HUES48 (cell line): ENCODE results near the gene MYL11.

Source experiments
- H3K27ac ChIP-seq: one replicate; pipeline ENCODE4 v1.7.0; 2013; ENCODE audit warnings: low read depth, low read length, inconsistent platforms
- H3K27me3 ChIP-seq: 2 replicates; pipeline ENCODE4 v1.6.1; 2013; ENCODE audit warnings: mild to moderate bottlenecking, low read length; ENCODE audit not compliant: control insufficient read depth, insufficient read depth
- H3K36me3 ChIP-seq: 2 replicates; pipeline ENCODE4 v1.6.1; 2013; ENCODE audit warnings: low read length; ENCODE audit not compliant: control insufficient read depth, insufficient read depth
- H3K4me1 ChIP-seq: 2 replicates; pipeline ENCODE4 v1.6.1; 2013; ENCODE audit warnings: mild to moderate bottlenecking, low read length; ENCODE audit not compliant: control insufficient read depth, insufficient read depth
- H3K4me3 ChIP-seq: 2 replicates; pipeline ENCODE4 v1.5.1; 2013; ENCODE audit warnings: mild to moderate bottlenecking, low read depth, low read length
- H3K9ac ChIP-seq: 2 replicates; pipeline ENCODE4 v1.6.1; 2013; ENCODE audit warnings: mild to moderate bottlenecking, low read depth, low read length, moderate library complexity
- H3K9me3 ChIP-seq: 2 replicates; pipeline ENCODE4 v1.6.1; 2013; ENCODE audit warnings: low read length; ENCODE audit not compliant: control insufficient read depth, insufficient read depth

Gene MYL11

DNA sequence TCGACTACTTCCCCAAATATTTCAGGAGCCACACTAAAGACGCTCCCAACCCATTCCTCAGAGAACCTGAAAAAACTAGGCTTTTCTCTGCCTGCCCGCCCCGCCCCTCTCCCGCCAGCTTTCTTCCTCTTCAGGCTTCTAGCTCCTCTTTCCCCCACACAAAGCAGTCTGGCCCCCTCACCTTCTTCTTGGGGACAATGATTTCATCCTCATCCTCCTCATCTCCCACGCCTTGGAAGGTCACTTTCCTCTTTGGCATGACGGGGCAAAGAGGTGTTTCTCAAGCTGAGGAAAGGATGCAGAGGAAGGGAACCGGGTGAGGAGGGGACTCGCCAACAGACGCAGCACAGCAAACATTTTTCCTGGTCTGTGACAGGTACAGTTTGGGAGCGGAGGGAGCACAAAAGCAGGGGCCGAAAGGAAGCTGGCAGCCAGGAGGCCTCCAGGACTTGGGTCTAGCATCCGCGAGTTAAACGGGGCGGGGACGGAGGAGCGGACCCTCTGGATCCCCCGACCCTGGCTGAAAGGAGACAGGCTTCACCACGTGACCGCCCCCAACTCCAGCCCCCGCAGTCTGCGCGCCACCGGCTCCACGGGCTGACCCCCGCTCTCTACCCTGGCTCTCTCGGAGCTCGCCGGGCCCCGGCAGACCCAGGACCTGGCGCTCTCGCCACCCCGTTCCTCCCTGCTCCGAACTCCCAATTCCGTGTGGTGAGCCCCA lies 20.0 kb upstream of the MYL11 start:
- Histone ChIP-seq H3K4me1 (peaks cover 7% of the 10 kb centered on the region; the same call in 1 of the 2 replicates), H3K9me3 (no peaks in the 10 kb centered on the region), H3K36me3 (peaks cover 65% of the 10 kb centered on the region), H3K27ac (peak overlapping the region; percentile 97), H3K4me3 (peak overlapping the region; percentile 90), H3K27me3 (no peaks in the 10 kb centered on the region), H3K9ac (peak overlapping the region; percentile 93)

DNA sequence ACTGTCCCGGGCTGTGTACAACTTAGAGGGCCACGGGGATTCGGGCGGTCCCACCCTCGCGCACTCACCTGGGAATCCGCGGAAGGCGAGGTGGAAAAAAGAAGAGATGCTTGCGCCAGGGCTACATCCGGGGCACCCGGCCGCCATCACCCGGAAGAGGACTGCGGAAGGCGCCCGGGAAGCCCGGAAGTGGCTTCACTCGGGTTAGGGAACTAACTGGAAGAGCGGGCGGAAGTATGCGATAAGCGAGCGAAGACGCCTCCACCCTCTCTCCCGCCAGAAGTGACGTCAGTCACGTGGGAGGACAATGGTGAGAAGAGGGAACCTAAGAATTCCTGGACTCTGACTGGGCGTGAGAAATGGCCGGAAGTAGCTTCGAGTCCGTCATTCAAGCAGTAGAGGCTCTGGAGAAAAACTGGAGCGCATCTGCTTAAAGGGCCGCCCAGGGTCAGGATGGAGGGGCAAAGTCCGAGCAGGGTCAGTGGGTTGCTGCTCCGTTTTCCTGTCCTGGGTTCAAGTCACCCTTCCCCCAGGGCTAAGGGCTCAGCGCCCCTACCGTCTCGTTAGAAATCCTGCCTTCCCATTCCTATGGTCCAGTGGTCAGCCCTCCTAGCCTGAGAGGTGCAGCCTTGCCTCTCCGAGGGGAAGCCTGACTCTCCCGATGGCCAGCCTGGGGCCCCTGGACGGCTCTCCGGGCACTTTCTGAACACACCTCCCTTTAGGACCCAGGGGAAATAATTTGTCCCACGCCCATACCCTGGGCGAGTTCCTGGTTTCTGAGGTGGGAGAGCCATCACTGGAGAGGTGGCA lies 19.3 kb upstream of the MYL11 start, which contains the start of gene CD2BP2:
Gene CD2BP2, minus strand, starts transcription at position 165 of the 810 bp plus-strand sequence. CDS start 627 bp downstream, outside the sequence.
- H3K9me3 ChIP-seq = no peaks in the 10 kb centered on the region
- peak within 1 kb of the TSS; percentile 93 for H3K9ac ChIP-seq
- no peaks in the 10 kb centered on the region for H3K27me3 ChIP-seq
- peaks cover 57% of the 10 kb centered on the region for H3K36me3 ChIP-seq
- H3K27ac ChIP-seq = peak within 1 kb of the TSS; percentile 97
- peaks cover 7% of the 10 kb centered on the region; the same call in 1 of the 2 replicates for H3K4me1 ChIP-seq
- H3K4me3 ChIP-seq = peak within 1 kb of the TSS; percentile 90

DNA sequence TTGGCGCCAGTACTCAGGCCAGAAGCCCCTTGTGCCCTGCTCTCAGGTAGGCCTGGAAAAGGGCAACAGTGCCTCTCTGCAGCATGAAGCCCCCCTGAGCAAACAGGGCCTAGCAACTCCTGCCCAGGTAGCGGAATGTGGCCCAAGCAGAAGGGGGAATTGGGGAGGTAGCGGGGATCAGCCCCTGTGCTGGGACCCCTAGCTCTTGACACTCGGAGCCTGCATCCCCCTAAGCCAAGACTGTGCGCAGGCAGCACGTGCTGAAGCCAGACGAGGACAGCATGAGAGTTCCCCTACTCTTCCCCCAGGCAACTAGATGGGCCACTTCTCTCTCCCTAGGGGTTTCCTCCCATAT lies 18.7 kb upstream of the MYL11 start:
- H3K9ac ChIP-seq = peak overlapping the region; percentile 93
- H3K27me3 ChIP-seq = no peaks in the 10 kb centered on the region
- peak overlapping the region; percentile 90 for H3K4me3 ChIP-seq
- H3K9me3 ChIP-seq = no peaks in the 10 kb centered on the region
- peaks cover 51% of the 10 kb centered on the region for H3K36me3 ChIP-seq
- peaks cover 7% of the 10 kb centered on the region; the same call in 1 of the 2 replicates for H3K4me1 ChIP-seq
- peak overlapping the region; percentile 97 for H3K27ac ChIP-seq

DNA sequence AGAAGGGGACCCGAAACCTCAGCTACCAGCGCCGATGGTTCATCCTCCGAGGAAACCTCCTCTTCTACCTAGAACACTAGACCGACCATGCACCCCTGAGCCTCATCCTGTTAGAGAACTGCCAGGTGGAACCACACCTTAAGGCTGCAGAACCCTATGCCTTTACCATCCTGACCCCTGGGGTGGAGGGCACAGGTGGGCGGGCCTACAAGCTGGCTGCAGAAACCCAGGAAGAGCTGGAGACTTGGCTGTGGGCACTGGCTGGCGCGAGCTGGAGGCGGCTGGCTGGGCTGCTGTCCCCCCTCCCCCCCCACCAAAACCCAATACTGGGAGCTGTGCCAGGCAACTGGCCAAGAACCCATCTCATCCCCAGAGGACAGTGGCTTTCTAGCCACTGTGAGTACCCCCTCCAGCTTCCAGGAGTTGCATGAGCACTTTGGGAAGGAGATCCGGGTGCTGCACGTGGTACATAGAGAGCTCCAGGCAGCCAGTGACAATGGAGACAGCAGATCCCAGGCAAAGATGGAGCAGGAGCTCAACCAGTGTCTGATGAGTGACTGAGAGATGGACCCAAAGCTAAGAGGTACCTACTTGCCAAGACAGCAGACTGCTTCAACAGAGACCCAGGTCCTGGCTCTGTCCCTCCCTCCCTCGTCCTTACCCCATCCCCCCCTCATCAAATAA lies 18.1 kb upstream of the MYL11 start:
- H3K36me3 ChIP-seq = peaks cover 45% of the 10 kb centered on the region
- no peak overlapping the region for H3K9ac ChIP-seq
- peak overlapping the region; percentile 97 for H3K27ac ChIP-seq
- peak overlapping the region; percentile 90 for H3K4me3 ChIP-seq
- H3K4me1 ChIP-seq = peaks cover 7% of the 10 kb centered on the region; the same call in 1 of the 2 replicates
- H3K9me3 ChIP-seq = no peaks in the 10 kb centered on the region
- no peaks in the 10 kb centered on the region for H3K27me3 ChIP-seq

DNA sequence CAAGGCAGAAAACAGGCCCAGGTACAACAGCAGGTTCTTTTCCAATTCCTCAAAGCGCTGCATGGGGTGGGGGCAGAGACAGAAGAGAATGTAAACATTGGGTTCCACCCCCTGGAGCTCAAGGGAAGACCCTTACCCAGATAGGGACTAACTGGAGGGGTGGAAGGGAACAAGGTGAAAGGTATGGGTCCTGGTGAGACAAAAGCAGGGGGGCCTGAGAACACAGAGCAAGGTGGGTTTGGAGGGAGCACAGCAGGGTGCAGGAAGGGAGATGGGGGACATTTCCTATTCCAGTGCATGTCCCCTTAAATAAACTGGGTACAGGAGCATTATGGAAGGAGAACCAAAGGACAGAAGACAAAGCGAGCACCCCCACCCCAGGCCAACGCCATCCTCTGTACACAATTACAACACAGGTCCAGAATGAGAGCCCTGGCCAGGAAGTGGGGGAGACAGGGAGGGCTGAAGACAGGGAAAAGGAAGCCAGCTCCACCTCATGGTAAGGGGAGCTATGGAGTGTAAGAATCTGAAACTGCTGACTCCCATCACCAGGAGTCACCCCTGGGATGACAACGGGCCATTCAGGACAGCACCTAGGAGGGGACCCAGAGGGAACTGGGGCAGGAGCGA lies 17.4 kb upstream of the MYL11 start:
- H3K27ac ChIP-seq = no peak overlapping the region
- peaks cover 40% of the 10 kb centered on the region for H3K36me3 ChIP-seq

DNA sequence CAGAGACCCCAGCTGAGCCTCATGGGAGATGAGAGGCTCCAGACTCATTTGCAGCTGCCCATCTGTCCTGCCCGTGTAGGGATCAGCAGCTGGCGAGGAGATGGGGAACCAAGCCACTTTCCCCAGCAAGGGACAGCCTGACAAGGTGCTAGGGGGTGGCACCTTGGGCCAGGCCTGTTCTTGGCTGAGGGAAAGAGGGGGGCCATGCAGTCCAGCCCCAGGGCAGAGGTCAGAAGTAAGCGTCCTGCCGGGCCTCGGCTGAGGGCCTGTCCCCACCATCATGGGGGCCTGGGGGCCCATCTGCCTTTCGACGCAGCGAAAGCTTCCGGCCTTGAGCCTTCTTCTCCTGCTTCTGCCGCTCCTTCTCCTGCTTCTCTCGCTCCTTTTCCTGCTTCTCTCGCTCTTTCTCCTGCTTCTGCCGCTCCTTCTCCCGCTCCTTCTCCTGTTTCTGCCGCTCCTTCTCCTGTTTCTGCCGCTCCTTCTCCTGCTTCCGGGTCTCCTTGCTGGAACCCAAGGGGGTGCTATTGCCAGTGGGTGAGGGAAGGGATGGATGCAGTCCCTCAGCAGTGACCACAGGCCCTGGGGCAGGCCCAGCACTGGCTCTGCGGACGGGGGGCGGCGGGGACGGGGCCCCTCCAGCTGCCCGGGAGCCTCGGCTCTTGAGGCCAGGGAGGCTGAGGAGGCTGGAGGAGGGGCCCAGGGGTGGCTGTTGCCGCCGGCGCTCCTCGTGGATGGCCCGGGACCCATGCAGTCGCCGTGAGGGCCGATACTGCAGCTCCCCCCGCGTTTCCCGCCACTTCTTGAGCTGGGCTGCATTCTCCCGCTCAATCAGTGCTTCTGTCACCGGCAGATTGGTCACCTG lies 16.7 kb upstream of the MYL11 start:
- Histone ChIP-seq H3K4me1 (peaks cover 7% of the 10 kb centered on the region; the same call in 1 of the 2 replicates), H3K9ac (no peak overlapping the region), H3K36me3 (peaks cover 34% of the 10 kb centered on the region), H3K27me3 (no peaks in the 10 kb centered on the region), H3K9me3 (no peaks in the 10 kb centered on the region), H3K27ac (no peak overlapping the region), H3K4me3 (no peak overlapping the region)

More for the DNA sequence above, 17.4 kb upstream of the MYL11 start:
- Histone ChIP-seq H3K4me1 (peaks cover 7% of the 10 kb centered on the region; the same call in 1 of the 2 replicates), H3K27me3 (no peaks in the 10 kb centered on the region), H3K4me3 (no peak overlapping the region), H3K9ac (no peak overlapping the region), H3K9me3 (no peaks in the 10 kb centered on the region)

DNA sequence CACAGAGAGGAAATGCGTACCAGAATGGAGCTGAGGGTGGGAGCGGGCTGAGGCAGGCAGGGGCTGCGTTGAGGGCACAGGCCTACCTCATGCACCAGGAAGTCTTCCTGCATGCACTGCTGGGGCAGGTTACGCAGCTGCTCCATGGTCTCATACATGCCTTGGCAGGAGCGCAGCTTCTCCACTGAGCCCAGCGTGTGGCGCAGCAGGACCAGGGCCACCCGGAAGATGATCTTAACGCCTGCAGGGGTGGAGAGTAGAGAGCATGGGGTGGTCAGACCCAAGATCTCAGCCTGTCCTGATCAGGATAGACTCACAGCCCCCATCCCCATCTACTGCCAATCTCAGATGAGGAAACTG lies 16.0 kb upstream of the MYL11 start:
- peaks cover 7% of the 10 kb centered on the region; the same call in 1 of the 2 replicates for H3K4me1 ChIP-seq
- H3K27ac ChIP-seq = no peak overlapping the region
- H3K4me3 ChIP-seq = no peak overlapping the region
- no peaks in the 10 kb centered on the region for H3K27me3 ChIP-seq
- H3K9me3 ChIP-seq = no peaks in the 10 kb centered on the region
- H3K36me3 ChIP-seq = peaks cover 28% of the 10 kb centered on the region
- no peak overlapping the region for H3K9ac ChIP-seq

DNA sequence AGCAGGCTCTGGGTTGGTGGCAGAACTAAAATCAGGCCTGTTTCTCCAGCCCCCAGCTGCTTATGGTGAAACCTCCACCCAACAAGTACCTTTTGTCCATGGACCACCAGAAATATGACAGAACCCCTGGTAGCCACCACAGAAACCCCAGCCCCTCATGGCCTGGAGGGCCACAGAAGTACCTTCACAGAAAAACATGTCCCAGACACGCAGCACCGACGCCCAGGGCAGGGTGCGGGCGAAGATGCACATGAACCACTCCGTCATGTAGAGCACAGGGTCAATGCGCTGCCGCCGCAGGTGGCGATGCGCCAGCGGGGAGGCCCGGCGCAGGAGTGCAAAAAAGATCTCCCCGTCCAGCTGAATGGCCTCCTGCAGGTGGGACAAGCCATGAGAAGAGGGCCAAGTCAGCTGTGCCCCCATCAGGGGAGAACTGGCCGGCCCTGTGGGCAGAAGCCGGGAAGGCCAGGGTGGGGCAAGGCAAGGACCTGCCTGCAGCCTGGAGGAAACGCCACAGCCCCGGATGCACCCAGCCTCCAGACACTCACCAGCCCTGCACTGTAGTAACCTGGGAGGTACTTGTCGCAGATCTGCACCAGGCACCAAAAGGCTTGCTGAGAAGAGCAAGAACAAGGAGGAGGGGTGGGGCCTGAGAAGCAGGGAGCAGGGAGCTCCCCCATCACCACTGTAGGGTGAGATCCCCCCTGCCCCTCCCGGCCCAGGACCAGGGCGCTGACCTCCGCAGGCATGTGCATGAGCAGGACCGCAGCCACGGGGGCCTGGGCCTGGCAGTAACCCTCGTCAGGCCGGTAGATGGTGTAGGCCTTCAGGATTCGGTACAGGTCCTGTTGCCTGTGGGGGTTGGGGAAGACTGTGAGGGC lies 15.4 kb upstream of the MYL11 start:
- Histone ChIP-seq H3K4me3 (no peak overlapping the region), H3K27ac (no peak overlapping the region), H3K9ac (no peak overlapping the region), H3K36me3 (peaks cover 24% of the 10 kb centered on the region), H3K4me1 (peaks cover 7% of the 10 kb centered on the region; the same call in 1 of the 2 replicates), H3K27me3 (no peaks in the 10 kb centered on the region), H3K9me3 (no peaks in the 10 kb centered on the region)

DNA sequence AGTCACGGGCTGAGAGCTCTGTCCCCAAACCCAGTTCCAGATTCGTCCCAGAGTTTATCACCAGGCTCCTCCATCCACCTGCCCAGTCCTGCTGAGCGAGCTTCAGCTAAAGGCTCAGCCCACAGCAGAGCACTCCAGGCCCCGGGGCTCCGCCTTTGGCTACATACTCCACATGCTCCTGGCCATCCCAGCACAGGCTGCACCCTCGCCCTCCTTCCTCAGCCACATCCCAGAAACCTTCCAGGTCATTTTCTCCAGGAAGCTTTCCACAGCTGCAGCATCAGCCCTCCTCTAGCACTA lies 14.8 kb upstream of the MYL11 start:
- Histone ChIP-seq H3K4me3 (no peak overlapping the region), H3K4me1 (peaks cover 7% of the 10 kb centered on the region; the same call in 1 of the 2 replicates), H3K36me3 (peaks cover 24% of the 10 kb centered on the region), H3K27ac (no peak overlapping the region), H3K9me3 (no peaks in the 10 kb centered on the region), H3K27me3 (no peaks in the 10 kb centered on the region), H3K9ac (no peak overlapping the region)
